SJCRH30 (cell line): ENCODE results near the gene COL4A5. TPM values are rescaled to one million over a fixed set of nuclear protein-coding genes. Genes with fewer than 3 reads are reported as not detected.

Experiments used
- DNase-seq, 2 experiments: peaks; one replicate each; pipeline ENCODE4 v3.0.0-alpha.2; 2015 to 2020
- H3K27ac ChIP-seq: fragments of 250-450 bp; sonication (Bioruptor Pico); 2 replicates; pipeline ENCODE4 v1.5.1; 2020; ENCODE audit warnings: mild to moderate bottlenecking, moderate library complexity
- H3K27me3 ChIP-seq: fragments of 250-450 bp; sonication (Bioruptor Pico); 2 replicates; pipeline ENCODE4 v1.5.1; 2020; ENCODE audit warnings: mild to moderate bottlenecking, moderate library complexity
- H3K36me3 ChIP-seq: fragments of 250-450 bp; sonication (Bioruptor Pico); 2 replicates; pipeline ENCODE4 v1.5.1; 2020; ENCODE audit warnings: mild to moderate bottlenecking, moderate library complexity
- H3K4me1 ChIP-seq: fragments of 250-450 bp; sonication (Bioruptor Pico); 2 replicates; pipeline ENCODE4 v1.5.1; 2020; ENCODE audit warnings: mild to moderate bottlenecking, moderate library complexity
- H3K4me3 ChIP-seq: fragments of 250-450 bp; sonication (Bioruptor Pico); 2 replicates; pipeline ENCODE4 v1.5.1; 2020; ENCODE audit warnings: mild to moderate bottlenecking, moderate library complexity
- H3K9me3 ChIP-seq: fragments of 250-450 bp; sonication (Bioruptor Pico); replicated peaks from 2 replicates; pipeline ENCODE4 v1.5.1; 2020; ENCODE audit warnings: mild to moderate bottlenecking, moderate library complexity
- total RNA-seq: library from RNA; depleted of rRNA; stranded (reverse); fragments of >200 nt; shearing (Covaris generic); gene quantifications from 2 replicates; pipeline ENCODE4 v1.2.3, GENCODE V29; 2014

COL4A5 gene
- total RNA-seq, 1 experiment from 2014 or later, result 9.5 TPM

- no peaks in the 10 kb centered on the region for H3K9me3 ChIP-seq
Observed at GRCh38 chrX:108642273-108642628, 202.6 kb downstream of the COL4A5 start.

DNA sequence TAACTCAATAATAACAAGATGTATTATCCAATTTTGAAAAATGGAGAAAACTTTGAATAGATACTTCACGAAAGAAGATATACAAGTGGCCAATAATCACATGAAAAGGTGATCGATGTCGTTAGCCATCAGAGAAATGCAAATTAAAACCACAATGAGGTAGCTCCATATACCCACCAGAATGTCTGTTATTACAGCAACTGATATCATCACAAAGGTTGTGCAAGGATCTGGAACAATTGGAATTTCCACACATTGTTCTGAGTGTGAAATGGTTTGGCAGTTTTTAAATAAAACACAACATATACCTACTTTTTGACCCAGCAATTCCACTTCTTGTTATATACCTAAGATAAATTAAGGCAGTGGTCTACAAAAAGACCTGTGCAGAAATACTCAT lies 225.1 kb downstream of the COL4A5 start:
- no peak overlapping the region for H3K4me3 ChIP-seq
- H3K4me1 ChIP-seq, result no peaks in the 10 kb centered on the region
- no peaks in the 10 kb centered on the region for H3K36me3 ChIP-seq
- no peaks in the 10 kb centered on the region for H3K9me3 ChIP-seq
- no peak overlapping the region for H3K27ac ChIP-seq
- DNase-seq, result no peak
- no peaks in the 10 kb centered on the region for H3K27me3 ChIP-seq

More at GRCh38 chrX:108642273-108642628, 202.6 kb downstream of the COL4A5 start:
- H3K4me3 ChIP-seq, result no peak overlapping the region
- no peaks in the 10 kb centered on the region for H3K27me3 ChIP-seq
- DNase-seq, result no peak
- no peaks in the 10 kb centered on the region for H3K4me1 ChIP-seq
- H3K27ac ChIP-seq, result no peak overlapping the region
- H3K36me3 ChIP-seq, result no peaks in the 10 kb centered on the region

DNA sequence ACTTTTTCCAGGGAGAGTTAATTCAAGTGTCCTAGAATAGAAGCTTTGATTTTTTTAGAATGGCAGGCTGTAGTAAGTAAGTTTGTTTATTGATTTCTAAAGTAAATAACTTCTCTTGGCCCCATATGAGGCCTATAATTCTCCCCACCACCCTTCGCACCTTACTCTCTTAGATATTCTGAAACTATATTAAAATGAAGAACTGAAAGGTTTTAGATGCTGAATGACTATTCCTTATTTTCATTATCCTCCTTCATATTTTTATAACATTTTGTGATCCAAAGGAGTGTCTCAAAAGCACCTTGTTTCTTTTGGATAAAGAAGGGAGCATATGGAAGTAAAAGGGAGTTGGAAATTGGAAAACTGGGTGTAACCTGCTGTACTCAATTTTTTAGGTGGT lies 226.5 kb downstream of the COL4A5 start:
- Histone ChIP-seq H3K9me3 (no peaks in the 10 kb centered on the region), H3K36me3 (no peaks in the 10 kb centered on the region), H3K27me3 (no peaks in the 10 kb centered on the region), H3K4me1 (no peaks in the 10 kb centered on the region), H3K4me3 (no peak overlapping the region), H3K27ac (no peak overlapping the region)
- DNase-seq, result no peak

DNA sequence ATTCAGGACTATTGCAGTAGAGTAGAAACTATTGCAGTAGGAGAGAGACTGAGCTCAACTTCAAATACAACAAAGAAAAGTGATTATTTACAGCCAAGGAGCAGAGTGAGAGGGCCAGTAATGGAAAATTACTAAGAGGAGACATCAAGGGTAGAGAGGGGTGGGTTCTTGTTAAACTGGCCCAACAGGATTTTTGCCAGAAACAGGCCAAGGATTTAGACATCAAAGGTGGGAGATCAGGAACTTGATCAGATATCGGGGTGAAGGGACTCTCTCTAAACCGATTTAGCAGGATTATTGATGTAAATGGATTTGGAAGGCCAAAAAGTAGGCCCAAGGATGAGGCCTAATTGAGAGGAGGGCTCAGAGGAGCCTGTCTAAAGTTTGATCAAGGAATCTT lies 231.9 kb downstream of the COL4A5 start:
- Histone ChIP-seq H3K9me3 (no peaks in the 10 kb centered on the region), H3K27me3 (no peaks in the 10 kb centered on the region), H3K27ac (no peak overlapping the region), H3K4me1 (no peaks in the 10 kb centered on the region), H3K36me3 (no peaks in the 10 kb centered on the region), H3K4me3 (no peak overlapping the region)
- no peak for DNase-seq

DNA sequence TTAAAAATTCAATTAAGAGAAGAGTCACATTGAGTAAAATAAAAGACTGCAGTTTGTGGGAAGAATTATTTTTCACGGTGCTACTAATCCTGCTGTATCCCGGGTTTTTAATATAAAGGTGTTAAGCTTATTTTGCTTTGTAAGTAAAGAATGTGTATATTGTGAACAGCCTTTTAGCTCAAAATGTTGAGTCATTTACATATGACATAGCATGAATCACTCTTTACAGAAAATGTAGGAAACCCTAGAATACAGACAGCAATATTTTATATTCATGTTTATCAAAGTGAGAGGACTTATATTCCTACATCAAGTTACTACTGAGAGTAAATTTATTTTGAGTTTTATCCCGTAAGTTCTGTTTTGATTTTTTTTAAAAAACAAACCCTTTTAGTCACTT lies 257.1 kb downstream of the COL4A5 start:
- no peaks in the 10 kb centered on the region for H3K9me3 ChIP-seq
- no peak overlapping the region for H3K4me3 ChIP-seq
- H3K27ac ChIP-seq, result no peak overlapping the region
- H3K27me3 ChIP-seq, result no peaks in the 10 kb centered on the region
- DNase-seq, result no peak
- H3K4me1 ChIP-seq, result no peaks in the 10 kb centered on the region
- H3K36me3 ChIP-seq, result no peaks in the 10 kb centered on the region

DNA sequence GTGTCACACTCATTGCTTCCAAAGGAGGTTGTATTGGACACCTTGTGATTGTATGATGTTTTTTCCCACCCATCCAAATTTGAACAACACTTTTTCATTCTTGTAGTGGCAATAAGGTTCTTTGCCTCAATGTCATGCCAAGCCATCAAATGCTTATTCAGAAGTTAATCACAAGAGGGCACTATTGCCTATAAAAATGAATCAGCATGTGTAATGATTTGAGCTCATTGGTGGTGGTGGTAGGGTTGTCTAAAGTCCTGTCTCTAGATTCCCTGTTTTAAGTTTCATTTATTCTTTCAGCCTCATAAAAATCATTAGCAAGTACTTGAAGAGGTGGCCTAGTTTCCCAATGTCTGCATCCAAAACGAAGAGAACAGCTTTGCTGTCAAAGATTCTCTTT lies 259.7 kb downstream of the COL4A5 start:
- no peak overlapping the region for H3K4me3 ChIP-seq
- H3K27ac ChIP-seq, result no peak overlapping the region
- H3K4me1 ChIP-seq, result no peaks in the 10 kb centered on the region
- H3K9me3 ChIP-seq, result no peaks in the 10 kb centered on the region
- H3K36me3 ChIP-seq, result no peaks in the 10 kb centered on the region
- DNase-seq, result peak in 1 of 2 experiments; percentile 23
- no peaks in the 10 kb centered on the region for H3K27me3 ChIP-seq

DNA sequence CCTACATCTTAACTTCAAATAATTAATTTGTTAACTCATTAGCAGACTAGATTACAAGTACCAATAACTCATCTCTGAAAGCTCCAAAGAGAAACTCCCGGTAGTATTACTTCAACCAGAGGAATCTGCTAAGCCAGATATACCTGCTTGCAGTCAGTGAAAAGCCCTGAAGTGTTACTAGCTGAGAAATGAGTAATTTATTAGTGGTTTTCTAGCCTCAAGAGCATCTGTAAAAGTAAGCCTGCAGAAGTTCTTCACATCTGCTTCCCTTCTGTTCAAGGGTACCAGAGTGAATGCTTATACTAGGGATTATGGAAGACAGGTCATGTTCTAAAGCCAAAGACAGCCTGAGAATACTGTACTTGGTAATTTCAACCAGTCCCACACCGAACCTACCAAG lies 262.0 kb downstream of the COL4A5 start:
- no peak overlapping the region for H3K27ac ChIP-seq
- no peaks in the 10 kb centered on the region for H3K27me3 ChIP-seq
- H3K4me1 ChIP-seq, result no peaks in the 10 kb centered on the region
- no peak overlapping the region for H3K4me3 ChIP-seq
- no peaks in the 10 kb centered on the region for H3K36me3 ChIP-seq
- H3K9me3 ChIP-seq, result no peaks in the 10 kb centered on the region
- DNase-seq, result no peak

GRCh38 chrX:108702530-108702929 lies 262.9 kb downstream of the COL4A5 start:
- no peak for DNase-seq
- no peak overlapping the region for H3K4me3 ChIP-seq
- no peak overlapping the region for H3K27ac ChIP-seq
- H3K9me3 ChIP-seq, result no peaks in the 10 kb centered on the region
- H3K36me3 ChIP-seq, result no peaks in the 10 kb centered on the region
- H3K4me1 ChIP-seq, result no peaks in the 10 kb centered on the region
- H3K27me3 ChIP-seq, result no peaks in the 10 kb centered on the region

DNA sequence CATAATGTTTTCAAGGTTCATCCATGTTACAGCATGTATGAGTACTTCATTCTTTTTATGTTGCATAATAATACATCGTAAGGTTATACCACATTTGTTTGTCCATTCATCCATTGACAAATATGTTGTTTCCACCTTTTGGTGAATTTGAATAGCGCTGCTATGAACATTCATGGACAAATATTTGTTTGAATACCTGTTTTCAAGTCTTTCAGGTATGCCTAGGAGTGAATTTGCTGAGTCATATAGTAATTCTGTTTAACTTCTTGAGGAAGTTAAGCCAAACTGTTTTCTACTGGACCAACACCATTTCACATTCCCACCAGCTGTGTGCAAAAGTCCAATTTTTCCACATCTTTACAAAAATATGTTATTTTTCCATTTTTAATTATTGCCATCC lies 265.2 kb downstream of the COL4A5 start:
- no peak for DNase-seq

DNA sequence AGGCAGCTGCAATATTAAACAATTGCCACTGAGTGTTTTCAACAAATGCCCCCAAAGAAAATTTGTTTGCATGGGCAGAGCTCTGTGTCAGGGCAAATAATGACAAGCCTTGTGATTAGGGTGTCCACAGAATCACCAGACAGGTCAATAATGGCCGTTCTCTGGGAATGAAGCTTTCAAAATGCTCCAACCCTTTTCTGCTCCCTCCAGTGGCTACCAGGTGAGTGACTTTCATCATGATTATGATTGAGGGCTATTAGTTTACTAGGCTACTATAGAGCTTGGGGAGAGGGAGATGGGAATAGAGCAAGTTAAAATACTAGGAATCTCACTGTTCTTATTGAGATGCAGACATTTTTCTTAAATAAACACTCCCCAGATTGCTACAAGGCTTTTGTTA lies 273.2 kb downstream of the COL4A5 start:
- no peaks in the 10 kb centered on the region for H3K36me3 ChIP-seq
- H3K27me3 ChIP-seq, result no peaks in the 10 kb centered on the region
- H3K4me3 ChIP-seq, result no peak overlapping the region
- H3K27ac ChIP-seq, result no peak overlapping the region
- no peaks in the 10 kb centered on the region for H3K9me3 ChIP-seq
- no peak for DNase-seq
- no peaks in the 10 kb centered on the region for H3K4me1 ChIP-seq

More for the DNA sequence above, 265.2 kb downstream of the COL4A5 start:
- H3K27me3 ChIP-seq, result no peaks in the 10 kb centered on the region
- H3K4me1 ChIP-seq, result no peaks in the 10 kb centered on the region
- H3K36me3 ChIP-seq, result no peaks in the 10 kb centered on the region
- no peak overlapping the region for H3K4me3 ChIP-seq
- H3K9me3 ChIP-seq, result no peaks in the 10 kb centered on the region
- H3K27ac ChIP-seq, result no peak overlapping the region

- H3K4me3 ChIP-seq, result no peak overlapping the region
- H3K9me3 ChIP-seq, result no peaks in the 10 kb centered on the region
- H3K27me3 ChIP-seq, result no peaks in the 10 kb centered on the region
- no peak overlapping the region for H3K27ac ChIP-seq
- DNase-seq, result no peak
- H3K36me3 ChIP-seq, result no peaks in the 10 kb centered on the region
- no peaks in the 10 kb centered on the region for H3K4me1 ChIP-seq
Observed at GRCh38 chrX:108722561-108722960, 282.9 kb downstream of the COL4A5 start.

GRCh38 chrX:108726748-108727147 lies 287.1 kb downstream of the COL4A5 start:
- no peak for DNase-seq
- no peaks in the 10 kb centered on the region for H3K9me3 ChIP-seq
- H3K4me3 ChIP-seq, result no peak overlapping the region
- H3K4me1 ChIP-seq, result no peaks in the 10 kb centered on the region
- H3K27me3 ChIP-seq, result no peaks in the 10 kb centered on the region
- no peak overlapping the region for H3K27ac ChIP-seq
- no peaks in the 10 kb centered on the region for H3K36me3 ChIP-seq

DNA sequence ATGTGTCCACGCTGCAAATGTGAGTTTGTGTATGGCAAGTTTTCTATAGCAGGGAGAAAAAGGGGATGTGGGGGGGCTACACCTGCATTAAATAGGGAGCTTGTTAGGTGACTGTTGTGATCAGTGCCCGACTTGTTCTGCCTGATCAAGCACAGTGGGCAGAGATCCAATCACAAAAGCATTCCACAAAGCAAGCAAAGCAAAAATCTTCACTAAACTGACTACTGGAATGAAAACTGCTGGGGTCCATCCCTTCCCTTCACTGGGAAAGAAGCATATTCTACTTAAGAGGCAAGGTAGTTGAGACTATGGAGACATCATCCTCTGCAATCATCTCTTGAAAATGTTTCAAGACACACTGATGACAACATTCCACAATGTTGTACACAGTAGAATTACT lies 291.5 kb downstream of the COL4A5 start:
- Histone ChIP-seq H3K36me3 (no peaks in the 10 kb centered on the region), H3K27me3 (no peaks in the 10 kb centered on the region), H3K27ac (no peak overlapping the region), H3K9me3 (no peaks in the 10 kb centered on the region), H3K4me1 (no peaks in the 10 kb centered on the region), H3K4me3 (no peak overlapping the region)
- DNase-seq, result no peak

GRCh38 chrX:108732630-108733321 lies 293.1 kb downstream of the COL4A5 start:
- H3K36me3 ChIP-seq, result no peaks in the 10 kb centered on the region
- H3K4me3 ChIP-seq, result no peak overlapping the region
- H3K27me3 ChIP-seq, result no peaks in the 10 kb centered on the region
- peak in 1 of 2 experiments; percentile 1 for DNase-seq
- H3K9me3 ChIP-seq, result no peaks in the 10 kb centered on the region
- H3K4me1 ChIP-seq, result no peaks in the 10 kb centered on the region
- H3K27ac ChIP-seq, result no peak overlapping the region

DNA sequence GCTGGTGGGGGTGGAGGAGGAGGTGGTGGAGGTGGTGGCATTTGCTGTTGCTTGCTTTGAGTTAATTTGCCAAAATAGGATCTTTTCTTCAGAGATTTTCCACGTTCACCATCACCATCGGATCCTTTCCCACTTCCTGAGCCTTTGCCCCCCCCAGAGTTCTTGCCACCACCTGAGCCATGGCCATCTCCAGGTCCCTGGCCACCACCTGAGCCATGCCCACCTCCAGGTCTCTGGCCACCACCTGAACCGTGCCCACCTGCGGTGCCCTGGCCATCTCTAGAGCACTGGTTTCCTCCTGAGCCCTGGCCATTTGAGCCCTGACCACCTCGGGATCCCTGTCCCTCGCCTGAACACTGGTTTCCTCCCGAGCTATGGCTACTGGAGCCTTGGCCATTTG lies 294.8 kb downstream of the COL4A5 start:
- Histone ChIP-seq H3K27ac (no peak overlapping the region), H3K27me3 (no peaks in the 10 kb centered on the region)

GRCh38 chrX:108735091-108735678 lies 295.5 kb downstream of the COL4A5 start:
- no peak for DNase-seq
- no peak overlapping the region for H3K4me3 ChIP-seq
- H3K9me3 ChIP-seq, result no peaks in the 10 kb centered on the region
- no peaks in the 10 kb centered on the region for H3K36me3 ChIP-seq
- H3K27ac ChIP-seq, result no peak overlapping the region
- H3K4me1 ChIP-seq, result no peaks in the 10 kb centered on the region
- H3K27me3 ChIP-seq, result no peaks in the 10 kb centered on the region

More for the DNA sequence above, 294.8 kb downstream of the COL4A5 start:
- H3K36me3 ChIP-seq, result no peaks in the 10 kb centered on the region
- DNase-seq, result no peak
- no peaks in the 10 kb centered on the region for H3K9me3 ChIP-seq
- H3K4me3 ChIP-seq, result no peak overlapping the region
- no peaks in the 10 kb centered on the region for H3K4me1 ChIP-seq
